ENCODE results near the gene CEND1. TPM values are rescaled to one million over a fixed set of nuclear protein-coding genes. Genes with fewer than 3 reads are reported as not detected.

Gene CEND1
- total and polyA plus RNA-seq, 2 of the 13 experiments (the other 11 are each of a cell fraction or from before 2014, with no cell fraction given) = not detected

GRCh38 chr11:809287-810039 lies 19.6 kb upstream of the CEND1 start, which contains the start of gene RPLP2 (continued):
- peak; percentile 78 for TF ChIP-seq TBL1XR1 (IDR thresholded peaks at IDR 0.05; ENCODE audit: borderline replicate concordance, low read length, partially characterized antibody)
- no peak for TF ChIP-seq SOX13 (IDR thresholded peaks at IDR 0.05)
- TF ChIP-seq SOX13 (CRISPR knock-in tag; conservative IDR thresholded peaks at IDR 0.05 in 1 of 2, IDR thresholded peaks at IDR 0.05 in 1 of 2) = no peak; a peak in 1 of 4 replicates
- TF ChIP-seq RXRA (CRISPR knock-in tag; IDR thresholded peaks at IDR 0.05) = peak; percentile 77
- peak in 1 of 2 experiments; percentile 91; a peak in 2 of 4 replicates for TF ChIP-seq KLF16 (CRISPR knock-in tag; IDR thresholded peaks at IDR 0.05)
- TF ChIP-seq ZC3H13 (CRISPR knock-in tag; IDR thresholded peaks at IDR 0.05) = no peak
- no peak; the same call in 1 of the 2 replicates for TF ChIP-seq CREBL2 (CRISPR knock-in tag; IDR thresholded peaks at IDR 0.05; ENCODE audit: borderline replicate concordance)
- TF ChIP-seq ZNF354B (CRISPR knock-in tag; IDR thresholded peaks at IDR 0.05) = 0 out of 2 replicates have a peak, but pooled peaks have one; percentile 68
- TF ChIP-seq ZMAT3 (CRISPR knock-in tag; conservative IDR thresholded peaks at IDR 0.05) = peak; percentile 89
- no peak; the same call in 1 of the 2 replicates for TF ChIP-seq ZNF292 (CRISPR knock-in tag; IDR thresholded peaks at IDR 0.05; ENCODE audit: borderline replicate concordance, low read depth)
- peak; percentile 88 for TF ChIP-seq E2F1 (CRISPR knock-in tag; IDR thresholded peaks at IDR 0.05)
- TF ChIP-seq ZKSCAN1 (IDR thresholded peaks at IDR 0.05; ENCODE audit: low read length) = no peak
- TF ChIP-seq SMARCC2 (IDR thresholded peaks at IDR 0.05) = no peak; the same call in 1 of the 2 replicates
- TF ChIP-seq KLF13 (CRISPR knock-in tag; IDR thresholded peaks at IDR 0.05) = 0 out of 2 replicates have a peak, but pooled peaks have one; percentile 30
- TF ChIP-seq ZNF317 (CRISPR knock-in tag; IDR thresholded peaks at IDR 0.05) = 0 out of 2 replicates have a peak, but pooled peaks have one; percentile 35
- 0 out of 2 replicates have a peak, but pooled peaks have one; percentile 12 for TF ChIP-seq ZBTB10 (CRISPR knock-in tag; IDR thresholded peaks at IDR 0.05; ENCODE audit: borderline replicate concordance)
- 0 out of 2 replicates have a peak, but pooled peaks have one; percentile 17 for TF ChIP-seq GZF1 (CRISPR knock-in tag; IDR thresholded peaks at IDR 0.05)
- no peak for TF ChIP-seq ZSCAN12 (CRISPR knock-in tag; IDR thresholded peaks at IDR 0.05)
- peak; percentile 9; the same call in 1 of the 2 replicates for TF ChIP-seq E2F5 (CRISPR knock-in tag; conservative IDR thresholded peaks at IDR 0.05)
- peak; percentile 96 for TF ChIP-seq ZNF546 (CRISPR knock-in tag; conservative IDR thresholded peaks at IDR 0.05)
- TF ChIP-seq MXD1 (CRISPR knock-in tag; IDR thresholded peaks at IDR 0.05) = peak; percentile 95
- no peak for TF ChIP-seq NFE2 (CRISPR knock-in tag; IDR thresholded peaks at IDR 0.05)
- TF ChIP-seq RBM22 (optimal IDR thresholded peaks at IDR 0.05; ENCODE audit: low read length) = peak; percentile 68
- peak; percentile 68 for TF ChIP-seq MED1 (CRISPR knock-in tag; IDR thresholded peaks at IDR 0.05)
- TF ChIP-seq ZC3H4 (CRISPR knock-in tag; IDR thresholded peaks at IDR 0.05; ENCODE audit: borderline replicate concordance) = no peak

Measured in HepG2 (cell line).